GM21447 (cell line): ENCODE data around the gene OR6K2.
"Not testable (repeated sequence)": the region's sequence is repeated elsewhere in the genome, so short reads cannot be mapped to it uniquely, and the experiment has no call there.

ENCODE experiments used
- ATAC-seq: cut with Tn5 transposase; IDR thresholded peaks from one replicate; pipeline ENCODE4 v1.9.1; 2021; ENCODE audit not compliant: unreplicated experiment

The OR6K2 gene

GRCh38 chr1:158700552-158700951 is at the start of gene OR6K2:
Gene OR6K2 (minus strand): TSS chr1:158700652. CDS start chr1:158700652, 0 bp downstream.
- no peak for ATAC-seq

- no peak for ATAC-seq
Measured at GRCh38 chr1:158735848-158736247, 35.4 kb upstream of the OR6K2 start.

- ATAC-seq = no peak
Measured at GRCh38 chr1:158732524-158732923, 32.1 kb upstream of the OR6K2 start.

- ATAC-seq = no peak
Measured at GRCh38 chr1:158731707-158732106, 31.3 kb upstream of the OR6K2 start.

- ATAC-seq = no peak
Measured at GRCh38 chr1:158730453-158730852, 30.0 kb upstream of the OR6K2 start.

GRCh38 chr1:158728510-158729225 is 28.2 kb upstream of the OR6K2 start:
- no peak for ATAC-seq

GRCh38 chr1:158724442-158724841 is 24.0 kb upstream of the OR6K2 start:
- no peak for ATAC-seq

GRCh38 chr1:158720620-158721019 is 20.2 kb upstream of the OR6K2 start, which contains the start of gene OR6K3:
Gene OR6K3 (minus strand): TSS chr1:158720720. CDS start chr1:158718115, 2,605 bp downstream.
- ATAC-seq = no peak

GRCh38 chr1:158719664-158720063 is 19.2 kb upstream of the OR6K2 start:
- ATAC-seq = no peak

- ATAC-seq = no peak
Measured at GRCh38 chr1:158717344-158717743, 16.9 kb upstream of the OR6K2 start.

- ATAC-seq = no peak
Measured at GRCh38 chr1:158716335-158716734, 15.9 kb upstream of the OR6K2 start.

GRCh38 chr1:158714754-158715153 is 14.3 kb upstream of the OR6K2 start:
- ATAC-seq = no peak

- no peak for ATAC-seq
Measured at GRCh38 chr1:158711098-158711497, 10.6 kb upstream of the OR6K2 start.

GRCh38 chr1:158706096-158706495 is 5.6 kb upstream of the OR6K2 start:
- no peak for ATAC-seq

- ATAC-seq = no peak
Measured at GRCh38 chr1:158694596-158694995, 5.9 kb downstream of the OR6K2 start.

GRCh38 chr1:158692356-158692755 is 8.1 kb downstream of the OR6K2 start:
- no peak for ATAC-seq

GRCh38 chr1:158691907-158692306 is 8.5 kb downstream of the OR6K2 start:
- no peak for ATAC-seq

- ATAC-seq = not testable (repeated sequence)
Measured at GRCh38 chr1:158691149-158691548, 9.3 kb downstream of the OR6K2 start.

- ATAC-seq = no peak
Measured at GRCh38 chr1:158689875-158690274, 10.6 kb downstream of the OR6K2 start.

- no peak for ATAC-seq
Measured at GRCh38 chr1:158689110-158689509, 11.3 kb downstream of the OR6K2 start.

GRCh38 chr1:158688343-158688742 is 12.1 kb downstream of the OR6K2 start:
- not testable (repeated sequence) for ATAC-seq

- ATAC-seq = no peak
Measured at GRCh38 chr1:158687037-158687436, 13.4 kb downstream of the OR6K2 start.
